Astrocyte (in vitro differentiated cells and primary cell): Measurements from ENCODE around the gene AMACR. TPM values are rescaled to one million over a fixed set of nuclear protein-coding genes. Genes with fewer than 3 reads are reported as not detected.

Source experiments
- DNase-seq: peaks from one replicate; pipeline ENCODE4 v3.0.0-alpha.2; 2010; ENCODE audit warnings: low read depth
- FAIRE-seq: peaks from 2 replicates; lab custom pipeline; 2011; peaks lifted over from hg19 to GRCh38; lab: Jason Lieb, UNC
- H2AFZ ChIP-seq: 2 replicates; pipeline ENCODE4 v1.6.0; 2012; ENCODE audit warnings: low read depth, low read length, inconsistent platforms
- H3K27ac ChIP-seq: 2 replicates; pipeline ENCODE4 v1.5.1; 2011; ENCODE audit warnings: low read depth, low read length, inconsistent platforms
- H3K27me3 ChIP-seq: 2 replicates; pipeline ENCODE4 v1.6.0; 2011; ENCODE audit warnings: low read length, inconsistent platforms; ENCODE audit not compliant: insufficient read depth
- H3K36me3 ChIP-seq: 2 replicates; pipeline ENCODE4 v1.5.1; 2011; ENCODE audit warnings: low read length, inconsistent platforms; ENCODE audit not compliant: insufficient read depth
- H3K4me1 ChIP-seq: 2 replicates; pipeline ENCODE4 v1.5.1; 2011; ENCODE audit warnings: low read length, inconsistent platforms; ENCODE audit not compliant: insufficient read depth
- H3K4me2 ChIP-seq: 2 replicates; pipeline ENCODE4 v1.6.0; 2012; ENCODE audit warnings: low read length, inconsistent platforms
- H3K4me3 ChIP-seq: 2 replicates; pipeline ENCODE4 v1.5.1; 2011; ENCODE audit warnings: low read depth, mild to moderate bottlenecking, low read length, inconsistent platforms; ENCODE audit not compliant: insufficient read depth
- H3K79me2 ChIP-seq: 2 replicates; pipeline ENCODE4 v1.6.0; 2012; ENCODE audit warnings: mild to moderate bottlenecking, low read length, inconsistent platforms; ENCODE audit not compliant: insufficient read depth
- H3K9ac ChIP-seq: 2 replicates; pipeline ENCODE4 v1.6.0; 2012; ENCODE audit warnings: mild to moderate bottlenecking, low read length, inconsistent platforms
- H3K9me3 ChIP-seq: 2 replicates; pipeline ENCODE4 v1.5.1; 2012; ENCODE audit warnings: low read depth, mild to moderate bottlenecking, low read length, inconsistent platforms; ENCODE audit not compliant: insufficient read depth
- H4K20me1 ChIP-seq: 2 replicates; pipeline ENCODE4 v1.6.0; 2012; ENCODE audit warnings: low read length, inconsistent platforms; ENCODE audit not compliant: insufficient read depth
- H3K27ac Mint-ChIP-seq: one replicate; pipeline ENCODE4 v1.8.0; 2021; ENCODE audit warnings: mild to moderate bottlenecking, mixed read lengths; ENCODE audit not compliant: unreplicated experiment
- H3K27me3 Mint-ChIP-seq: one replicate; pipeline ENCODE4 v1.8.0; 2021; ENCODE audit warnings: low read depth, mixed read lengths; ENCODE audit not compliant: unreplicated experiment
- H3K36me3 Mint-ChIP-seq: one replicate; pipeline ENCODE4 v1.8.0; 2021; ENCODE audit warnings: low read depth, mixed read lengths; ENCODE audit not compliant: unreplicated experiment
- H3K4me1 Mint-ChIP-seq: one replicate; pipeline ENCODE4 v1.8.0; 2021; ENCODE audit warnings: low read depth, mixed read lengths; ENCODE audit not compliant: unreplicated experiment
- H3K4me3 Mint-ChIP-seq: one replicate; pipeline ENCODE4 v1.8.0; 2021; ENCODE audit warnings: mild to moderate bottlenecking, moderate library complexity, mixed read lengths; ENCODE audit not compliant: unreplicated experiment
- H3K9me3 Mint-ChIP-seq: one replicate; pipeline ENCODE4 v1.8.0; 2021; ENCODE audit warnings: mild to moderate bottlenecking, mixed read lengths; ENCODE audit not compliant: unreplicated experiment
- EZH2 ChIP-seq: IDR thresholded peaks from 2 replicates; pipeline ENCODE4 v1.6.1; 2012; ENCODE audit warnings: mild to moderate bottlenecking, low read length, inconsistent platforms; ENCODE audit not compliant: insufficient read depth
- total RNA-seq: library from RNA; stranded (reverse); gene quantifications from 2 replicates; pipeline ENCODE4 v1.2.1, GENCODE V29; 2021
- TF ChIP-seq, protein P1 (sequence below): IDR thresholded peaks from 2 replicates; pipeline ENCODE4 v1.5.1; 2011; ENCODE audit warnings: low read depth, mild to moderate bottlenecking, inconsistent platforms, low read length, moderate library complexity; ENCODE audit not compliant: insufficient read depth

AMACR gene
- total RNA-seq, 1 donor from 2014 or later = 13.4 TPM

DNA sequence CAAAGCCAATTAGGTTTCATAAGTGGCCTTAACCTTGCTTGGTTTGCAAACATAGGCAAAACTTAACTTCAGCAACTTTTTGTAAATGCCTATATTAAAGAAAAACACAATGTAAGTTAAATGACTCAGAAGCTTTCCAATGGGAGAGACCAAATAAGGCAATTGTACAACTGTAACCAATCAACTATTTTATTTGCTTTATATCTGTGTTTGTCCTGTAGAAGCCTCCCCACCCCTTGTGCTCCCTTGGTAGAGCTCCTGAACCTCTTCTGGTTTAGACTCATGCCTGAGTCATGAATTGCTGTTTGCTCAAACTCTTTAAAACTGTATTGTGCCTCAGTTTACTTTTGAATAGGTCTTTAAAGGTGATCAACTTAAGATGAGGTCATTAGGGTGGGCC is 38.1 kb upstream of the AMACR start:
- Histone ChIP-seq H3K36me3 (no peaks in the 10 kb centered on the region), H3K4me3 (no peak overlapping the region), H4K20me1 (no peaks in the 10 kb centered on the region), H3K79me2 (no peaks in the 10 kb centered on the region), H3K4me2 (peak overlapping the region; percentile 17), H3K9ac (no peak overlapping the region), H3K27me3 (no peaks in the 10 kb centered on the region), H3K4me1 (peaks cover 16% of the 10 kb centered on the region), H2AFZ (no peak overlapping the region), H3K9me3 (no peaks in the 10 kb centered on the region), H3K27ac (no peak overlapping the region)
- peaks cover 7% of the 10 kb centered on the region for H3K4me1 Mint-ChIP-seq
- no peak for FAIRE-seq
- TF ChIP-seq EZH2 = no peak
- TF ChIP-seq, protein P1, sequence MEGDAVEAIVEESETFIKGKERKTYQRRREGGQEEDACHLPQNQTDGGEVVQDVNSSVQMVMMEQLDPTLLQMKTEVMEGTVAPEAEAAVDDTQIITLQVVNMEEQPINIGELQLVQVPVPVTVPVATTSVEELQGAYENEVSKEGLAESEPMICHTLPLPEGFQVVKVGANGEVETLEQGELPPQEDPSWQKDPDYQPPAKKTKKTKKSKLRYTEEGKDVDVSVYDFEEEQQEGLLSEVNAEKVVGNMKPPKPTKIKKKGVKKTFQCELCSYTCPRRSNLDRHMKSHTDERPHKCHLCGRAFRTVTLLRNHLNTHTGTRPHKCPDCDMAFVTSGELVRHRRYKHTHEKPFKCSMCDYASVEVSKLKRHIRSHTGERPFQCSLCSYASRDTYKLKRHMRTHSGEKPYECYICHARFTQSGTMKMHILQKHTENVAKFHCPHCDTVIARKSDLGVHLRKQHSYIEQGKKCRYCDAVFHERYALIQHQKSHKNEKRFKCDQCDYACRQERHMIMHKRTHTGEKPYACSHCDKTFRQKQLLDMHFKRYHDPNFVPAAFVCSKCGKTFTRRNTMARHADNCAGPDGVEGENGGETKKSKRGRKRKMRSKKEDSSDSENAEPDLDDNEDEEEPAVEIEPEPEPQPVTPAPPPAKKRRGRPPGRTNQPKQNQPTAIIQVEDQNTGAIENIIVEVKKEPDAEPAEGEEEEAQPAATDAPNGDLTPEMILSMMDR = no peak
- H3K36me3 Mint-ChIP-seq = peaks cover 8% of the 10 kb centered on the region
- H3K4me3 Mint-ChIP-seq = no peak overlapping the region
- no peak overlapping the region for H3K27ac Mint-ChIP-seq
- no peaks in the 10 kb centered on the region for H3K9me3 Mint-ChIP-seq
- no peaks in the 10 kb centered on the region for H3K27me3 Mint-ChIP-seq
- DNase-seq = peak; percentile 62

GRCh38 chr5:34045023-34045422 is 37.2 kb upstream of the AMACR start:
- H3K4me1 Mint-ChIP-seq = peaks cover 17% of the 10 kb centered on the region
- TF ChIP-seq, protein P1 = no peak
- TF ChIP-seq EZH2 = no peak
- no peak overlapping the region for H3K27ac ChIP-seq
- no peaks in the 10 kb centered on the region for H3K27me3 ChIP-seq
- H3K27me3 Mint-ChIP-seq = no peaks in the 10 kb centered on the region
- no peaks in the 10 kb centered on the region for H3K9me3 ChIP-seq
- H2AFZ ChIP-seq = no peak overlapping the region
- no peak overlapping the region for H3K4me2 ChIP-seq
- H3K9me3 Mint-ChIP-seq = no peaks in the 10 kb centered on the region
- H3K36me3 Mint-ChIP-seq = peaks cover 8% of the 10 kb centered on the region
- H3K9ac ChIP-seq = no peak overlapping the region
- no peak overlapping the region for H3K4me3 ChIP-seq
- DNase-seq = no peak
- no peaks in the 10 kb centered on the region for H3K79me2 ChIP-seq
- no peak overlapping the region for H3K4me3 Mint-ChIP-seq
- FAIRE-seq = no peak
- peaks cover 16% of the 10 kb centered on the region for H3K4me1 ChIP-seq
- H4K20me1 ChIP-seq = no peaks in the 10 kb centered on the region
- no peaks in the 10 kb centered on the region for H3K36me3 ChIP-seq
- no peak overlapping the region for H3K27ac Mint-ChIP-seq

GRCh38 chr5:34043099-34043876 is 35.4 kb upstream of the AMACR start, which contains the start of gene C1QTNF3:
Gene C1QTNF3 (minus strand): TSS chr5:34043213. CDS start chr5:34043125, 88 bp downstream.
- no peak for TF ChIP-seq EZH2
- TF ChIP-seq, protein P1 = no peak
- no peak for FAIRE-seq
- Histone ChIP-seq H3K27me3 (no peaks in the 10 kb centered on the region), H4K20me1 (no peaks in the 10 kb centered on the region), H3K4me1 (peaks cover 16% of the 10 kb centered on the region), H3K9ac (no peak within 1 kb of the TSS), H2AFZ (no peak within 1 kb of the TSS), H3K79me2 (no peaks in the 10 kb centered on the region), H3K27ac (no peak within 1 kb of the TSS), H3K4me2 (no peak within 1 kb of the TSS), H3K36me3 (no peaks in the 10 kb centered on the region), H3K4me3 (no peak within 1 kb of the TSS), H3K9me3 (no peaks in the 10 kb centered on the region)
- H3K27me3 Mint-ChIP-seq = no peaks in the 10 kb centered on the region
- no peaks in the 10 kb centered on the region for H3K9me3 Mint-ChIP-seq
- peaks cover 6% of the 10 kb centered on the region for H3K36me3 Mint-ChIP-seq
- no peak within 1 kb of the TSS for H3K4me3 Mint-ChIP-seq
- DNase-seq = peak; percentile 57
- H3K4me1 Mint-ChIP-seq = peaks cover 26% of the 10 kb centered on the region
- no peak within 1 kb of the TSS for H3K27ac Mint-ChIP-seq
